ENCODE measurements around the gene FRMD6. TPM values are rescaled to one million over a fixed set of nuclear protein-coding genes. Genes with fewer than 3 reads are reported as not detected.

FRMD6 gene
- total RNA-seq, 1 donor from 2014 or later: 10.0 TPM

GRCh38 chr14:51607711-51608110, 44.0 kb upstream of the FRMD6 start:
- ATAC-seq (no peak), DNase-seq (no peak)
- Histone ChIP-seq H3K36me3 (no peaks in the 10 kb centered on the region), H3K4me3 (no peak overlapping the region), H3K27ac (no peak overlapping the region), H3K27me3 (ENCODE audit: low read depth) (no peaks in the 10 kb centered on the region), H3K9me3 (no peaks in the 10 kb centered on the region), H3K4me1 (no peaks in the 10 kb centered on the region)
- TF ChIP-seq, protein P1, sequence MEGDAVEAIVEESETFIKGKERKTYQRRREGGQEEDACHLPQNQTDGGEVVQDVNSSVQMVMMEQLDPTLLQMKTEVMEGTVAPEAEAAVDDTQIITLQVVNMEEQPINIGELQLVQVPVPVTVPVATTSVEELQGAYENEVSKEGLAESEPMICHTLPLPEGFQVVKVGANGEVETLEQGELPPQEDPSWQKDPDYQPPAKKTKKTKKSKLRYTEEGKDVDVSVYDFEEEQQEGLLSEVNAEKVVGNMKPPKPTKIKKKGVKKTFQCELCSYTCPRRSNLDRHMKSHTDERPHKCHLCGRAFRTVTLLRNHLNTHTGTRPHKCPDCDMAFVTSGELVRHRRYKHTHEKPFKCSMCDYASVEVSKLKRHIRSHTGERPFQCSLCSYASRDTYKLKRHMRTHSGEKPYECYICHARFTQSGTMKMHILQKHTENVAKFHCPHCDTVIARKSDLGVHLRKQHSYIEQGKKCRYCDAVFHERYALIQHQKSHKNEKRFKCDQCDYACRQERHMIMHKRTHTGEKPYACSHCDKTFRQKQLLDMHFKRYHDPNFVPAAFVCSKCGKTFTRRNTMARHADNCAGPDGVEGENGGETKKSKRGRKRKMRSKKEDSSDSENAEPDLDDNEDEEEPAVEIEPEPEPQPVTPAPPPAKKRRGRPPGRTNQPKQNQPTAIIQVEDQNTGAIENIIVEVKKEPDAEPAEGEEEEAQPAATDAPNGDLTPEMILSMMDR (IDR thresholded peaks at IDR 0.05): no peak
- intact Hi-C loops (cut with DNase I): no loop called here

GRCh38 chr14:51609251-51609954, 42.3 kb upstream of the FRMD6 start:
- no peaks in the 10 kb centered on the region for H3K27me3 ChIP-seq (ENCODE audit: low read depth)
- no peak overlapping the region for H3K4me3 ChIP-seq
- no peaks in the 10 kb centered on the region for H3K4me1 ChIP-seq
- no peaks in the 10 kb centered on the region for H3K9me3 ChIP-seq
- no peaks in the 10 kb centered on the region for H3K36me3 ChIP-seq
- ATAC-seq (no peak), DNase-seq (no peak)
- H3K27ac ChIP-seq: no peak overlapping the region
- TF ChIP-seq, protein P1 (IDR thresholded peaks at IDR 0.05): no peak
- intact Hi-C loops (cut with DNase I): no loop called here

- Histone ChIP-seq H3K27me3 (ENCODE audit: low read depth) (no peaks in the 10 kb centered on the region), H3K36me3 (no peaks in the 10 kb centered on the region), H3K4me3 (no peak overlapping the region), H3K27ac (no peak overlapping the region), H3K9me3 (no peaks in the 10 kb centered on the region), H3K4me1 (no peaks in the 10 kb centered on the region)
- ATAC-seq (no peak), DNase-seq (no peak)
- intact Hi-C loops (cut with DNase I): no loop called here
- TF ChIP-seq, protein P1 (IDR thresholded peaks at IDR 0.05): no peak
Measured at GRCh38 chr14:51609955-51610283, 41.8 kb upstream of the FRMD6 start.

GRCh38 chr14:51610771-51611170, 40.9 kb upstream of the FRMD6 start:
- DNase-seq (no peak), ATAC-seq (no peak)
- TF ChIP-seq, protein P1 (IDR thresholded peaks at IDR 0.05): no peak
- H3K4me3 ChIP-seq: no peak overlapping the region
- H3K36me3 ChIP-seq: no peaks in the 10 kb centered on the region
- H3K27me3 ChIP-seq (ENCODE audit: low read depth): no peaks in the 10 kb centered on the region
- H3K9me3 ChIP-seq: no peaks in the 10 kb centered on the region
- H3K27ac ChIP-seq: no peak overlapping the region
- intact Hi-C loops (cut with DNase I): no loop called here
- H3K4me1 ChIP-seq: no peaks in the 10 kb centered on the region

DNA sequence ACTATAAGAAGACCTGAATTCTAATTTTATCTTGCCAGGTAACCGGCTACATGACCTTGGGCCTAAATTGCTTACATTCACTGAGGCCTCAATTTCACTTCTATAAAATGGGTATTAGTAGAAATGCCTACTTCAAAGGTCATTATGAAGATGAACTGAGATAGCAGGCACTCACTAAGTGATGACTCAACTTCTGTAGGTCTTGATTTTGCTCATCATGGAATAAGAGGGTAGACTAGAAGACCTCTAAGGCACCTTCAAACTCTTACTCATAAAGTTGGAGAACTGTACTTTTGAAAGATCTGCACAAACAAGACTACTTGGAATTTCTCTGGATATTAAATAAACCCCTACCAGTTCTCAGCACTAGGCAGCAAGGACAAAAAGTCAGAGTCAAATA, 39.3 kb upstream of the FRMD6 start:
- Histone ChIP-seq H3K27ac (no peak overlapping the region), H3K4me3 (no peak overlapping the region), H3K9me3 (no peaks in the 10 kb centered on the region), H3K27me3 (ENCODE audit: low read depth) (no peaks in the 10 kb centered on the region), H3K4me1 (no peaks in the 10 kb centered on the region), H3K36me3 (no peaks in the 10 kb centered on the region)
- ATAC-seq (no peak), DNase-seq (no peak)
- TF ChIP-seq, protein P1 (IDR thresholded peaks at IDR 0.05): no peak
- intact Hi-C loops (cut with DNase I): no loop called here

Data from lower lobe of right lung (tissue), 2 donors.